HCT116 (cell line): ENCODE data around the gene KDELR1. TPM values are rescaled to one million over a fixed set of nuclear protein-coding genes. Genes with fewer than 3 reads are reported as not detected.
A peak's percentile ranks its signal among the peaks of the same experiment; 100 is the strongest.

Experiments used
- ATAC-seq: fragments of 200-7000 bp; cut with Tn5 transposase; 2 replicates; pipeline ENCODE4 v1.9.1; 2020; ENCODE audit warnings: mild to moderate bottlenecking, moderate library complexity
- BruUV-seq: library from RNA; stranded (reverse); fragments of 400-500 nt; replicated peaks from 2 replicates; lab custom pipeline; 2021; lab: Mats Ljungman, UMichigan
- CTCF ChIA-PET: fragments of 300-600 bp; sonication (Branson Sonifier 250); formaldehyde crosslinking; loops from one replicate; lab custom pipeline; 2021; ENCODE audit warnings: antibody characterized with exemption; lab: Charles Lee
- POLR2A ChIA-PET: fragments of 300-600, 350-600 bp; sonication (Branson Sonifier 250); formaldehyde crosslinking; loops from one replicate; lab custom pipeline; 2021; ENCODE audit warnings: antibody characterized with exemption; lab: Charles Lee
- RAD21 ChIA-PET, 2 experiments: fragments of 300-600 bp; sonication (Branson Sonifier 250); formaldehyde crosslinking; loops; one replicate each; lab custom pipeline; 2023; ENCODE audit warnings: low total read pairs in 2 of 2; ENCODE audit not compliant: uncharacterized antibody in 2 of 2, unreplicated experiment in 2 of 2, low non-redundant PET in 1 of 2; lab: Charles Lee
- DNase-seq: peaks from one replicate; pipeline ENCODE4 v3.0.0-alpha.2; 2010; ENCODE audit warnings: low read depth, low spot score
- H2AFZ ChIP-seq: fragments of 200-600 bp; shearing (Covaris generic), sonication (generic); 2 replicates; pipeline ENCODE4 v1.6.1; 2017; ENCODE audit warnings: low read depth, mixed run types, mixed read lengths, antibody characterized with exemption, low read length; ENCODE audit not compliant: poor library complexity, severe bottlenecking
- H3K27ac ChIP-seq: 2 replicates; pipeline ENCODE4 v1.5.1; 2012; ENCODE audit warnings: low read depth, low read length
- H3K27me3 ChIP-seq: fragments of 200-600 bp; sonication (generic); 2 replicates; pipeline ENCODE4 v1.6.1; 2016; ENCODE audit warnings: mixed run types, low read length, mixed read lengths; ENCODE audit not compliant: insufficient read depth
- H3K36me3 ChIP-seq, 2 experiments: fragments of 200-500 bp in 1 of 2; fragments of 200-600 bp in 1 of 2; sonication (Bioruptor generic) in 1 of 2; sonication (generic) in 1 of 2; 2 replicates each; pipeline versions ENCODE4 v1.5.1 to v1.6.1; 2014 to 2016; ENCODE audit warnings: low read length in 2 of 2, inconsistent platforms in 1 of 2, mixed read lengths in 1 of 2, mixed run types in 1 of 2; ENCODE audit not compliant: insufficient read depth in 2 of 2, control insufficient read depth in 1 of 2
- H3K4me1 ChIP-seq, 2 experiments: fragments of 200-600 bp in 1 of 2; sonication (generic) in 1 of 2; 2 replicates each; pipeline versions ENCODE4 v1.5.1 to v1.6.1; 2012 to 2017; ENCODE audit warnings: low read length in 2 of 2, inconsistent platforms in 1 of 2, mild to moderate bottlenecking in 1 of 2, mixed read lengths in 1 of 2, mixed run types in 1 of 2, moderate library complexity in 1 of 2; ENCODE audit not compliant: insufficient read depth in 2 of 2, control insufficient read depth in 1 of 2
- H3K4me2 ChIP-seq: fragments of 200-600 bp; sonication (generic); 2 replicates; pipeline ENCODE4 v1.6.1; 2017; ENCODE audit warnings: mixed run types, low read length, mixed read lengths
- H3K4me3 ChIP-seq, 2 experiments: fragments of 200-600 bp in 1 of 2; sonication (generic) in 1 of 2; replicated peaks in 1 of 2; 2 replicates each; pipeline ENCODE4 v1.5.1; 2011 to 2016; ENCODE audit warnings: low read length in 2 of 2, control low read depth in 1 of 2, low read depth in 1 of 2, mild to moderate bottlenecking in 1 of 2, mixed read lengths in 1 of 2, mixed run types in 1 of 2
- H3K79me2 ChIP-seq: fragments of 200-600 bp; sonication (generic); 2 replicates; pipeline ENCODE4 v1.6.1; 2017; ENCODE audit warnings: mild to moderate bottlenecking, mixed run types, low read length, moderate library complexity, mixed read lengths; ENCODE audit not compliant: insufficient read depth
- H3K9ac ChIP-seq: fragments of 200-600 bp; sonication (generic); 2 replicates; pipeline ENCODE4 v1.6.1; 2016; ENCODE audit warnings: low read length, mixed read lengths
- H3K9me2 ChIP-seq: fragments of 200-600 bp; sonication (generic), shearing (Covaris generic); 2 replicates; pipeline ENCODE4 v1.6.1; 2017; ENCODE audit warnings: mixed run types, mild to moderate bottlenecking, moderate library complexity; ENCODE audit not compliant: insufficient read depth
- H3K9me3 ChIP-seq, 2 experiments: fragments of 200-500 bp in 1 of 2; fragments of 200-600 bp in 1 of 2; sonication (Bioruptor generic) in 1 of 2; sonication (generic) in 1 of 2; 2 replicates each; pipeline ENCODE4 v1.6.1; 2014 to 2017; ENCODE audit warnings: low read length in 2 of 2, mixed read lengths in 2 of 2, inconsistent platforms in 1 of 2, low read depth in 1 of 2, mild to moderate bottlenecking in 1 of 2, mixed run types in 1 of 2, moderate library complexity in 1 of 2; ENCODE audit not compliant: control insufficient read depth in 1 of 2, insufficient read depth in 1 of 2
- H4K20me1 ChIP-seq: fragments of 200-600 bp; sonication (generic), shearing (Covaris generic); 2 replicates; pipeline ENCODE4 v1.6.1; 2017; ENCODE audit warnings: mixed run types, mild to moderate bottlenecking, moderate library complexity; ENCODE audit not compliant: insufficient read depth
- ATF3 ChIP-seq: IDR thresholded peaks from 2 replicates; pipeline ENCODE4 v1.6.1; 2012
- CEBPB ChIP-seq: IDR thresholded peaks from 2 replicates; pipeline ENCODE4 v1.6.1; 2012; ENCODE audit warnings: low read depth
- ELF1 ChIP-seq: IDR thresholded peaks from 2 replicates; pipeline ENCODE4 v1.6.1; 2012; ENCODE audit warnings: low read depth, borderline replicate concordance
- EZH2 ChIP-seq: fragments of 200-600 bp; sonication (generic); IDR thresholded peaks from 2 replicates; pipeline ENCODE4 v1.6.1; 2017; ENCODE audit warnings: antibody characterized with exemption, mixed run types
- EZH2phosphoT487 ChIP-seq: fragments of 200-600 bp; IDR thresholded peaks from 2 replicates; pipeline ENCODE4 v1.6.1; 2018; ENCODE audit warnings: antibody characterized with exemption, borderline replicate concordance
- FOSL1 ChIP-seq: IDR thresholded peaks from 2 replicates; pipeline ENCODE4 v1.6.1; 2012; ENCODE audit warnings: low read depth
- MAX ChIP-seq: IDR thresholded peaks from 2 replicates; pipeline ENCODE4 v1.6.1; 2012
- RAD21 ChIP-seq: IDR thresholded peaks from 2 replicates; pipeline ENCODE4 v1.6.1; 2012; ENCODE audit warnings: low read depth, mild to moderate bottlenecking
- SP1 ChIP-seq: IDR thresholded peaks from 2 replicates; pipeline ENCODE4 v1.6.1; 2012; ENCODE audit warnings: low read depth
- TCF7L2 ChIP-seq: IDR thresholded peaks from 2 replicates; pipeline ENCODE4 v1.7.0; 2011; ENCODE audit warnings: borderline replicate concordance, inconsistent platforms; ENCODE audit not compliant: insufficient read depth, insufficient read length; ENCODE audit errors: extremely low read depth
- ZBTB33 ChIP-seq: IDR thresholded peaks from 2 replicates; pipeline ENCODE4 v1.6.1; 2011; ENCODE audit warnings: mild to moderate bottlenecking, low read length, moderate library complexity; ENCODE audit not compliant: insufficient replicate concordance; ENCODE audit errors: extremely low read depth
- ZFX ChIP-seq: fragments of 450-650 bp; IDR thresholded peaks from 2 replicates; pipeline ENCODE4 v1.6.1; 2017
- ZNF274 ChIP-seq: fragments of 200-500 bp; sonication (Bioruptor generic); IDR thresholded peaks from 2 replicates; pipeline ENCODE4 v1.6.1; 2014; ENCODE audit warnings: mild to moderate bottlenecking, low read depth, low read length, inconsistent platforms
- intact Hi-C: fragments of 100-400 bp; cut with micrococcal nuclease; formaldehyde crosslinking; loops from 2 replicates; pipeline ENCODE4 v1.10.0; 2022
- total RNA-seq: library from RNA; stranded (reverse); gene quantifications from one replicate; pipeline ENCODE4 v1.2.1, GENCODE V29; 2021; ENCODE audit not compliant: unreplicated experiment

The KDELR1 gene
- total RNA-seq, 1 experiment from 2014 or later, result 212 TPM

GRCh38 chr19:48365602-48366001 is 25.7 kb downstream of the KDELR1 start:
- H3K9me2 ChIP-seq, result no peaks in the 10 kb centered on the region
- no peak overlapping the region for H3K4me3 ChIP-seq
- no peaks in the 10 kb centered on the region for H3K27me3 ChIP-seq
- no peaks in the 10 kb centered on the region for H3K9me3 ChIP-seq
- CTCF ChIA-PET, result no interaction called here
- RAD21 ChIA-PET, result no interaction called here
- H3K9ac ChIP-seq, result no peak overlapping the region
- no peak overlapping the region for H3K27ac ChIP-seq
- H3K4me2 ChIP-seq, result no peak overlapping the region
- H2AFZ ChIP-seq, result no peak overlapping the region
- BruUV-seq, result no TSS peak
- H3K4me1 ChIP-seq, result peaks cover 5 to 24% of the 10 kb centered on the region in 2 experiments
- POLR2A ChIA-PET, result no interaction called here
- DNase-seq (no peak), ATAC-seq (no peak)
- TF ChIP-seq FOSL1, result no peak
- H3K79me2 ChIP-seq, result no peaks in the 10 kb centered on the region
- H3K36me3 ChIP-seq, result no peaks in the 10 kb centered on the region
- no peaks in the 10 kb centered on the region for H4K20me1 ChIP-seq
- intact Hi-C loops, result no loop called here

GRCh38 chr19:48364598-48365348 is 26.6 kb downstream of the KDELR1 start:
- Histone ChIP-seq H3K27ac (peak overlapping the region; percentile 86), H3K4me3 (peak overlapping the region in 1 of 2 experiments; percentile 24; a peak in 3 of 4 replicates), H3K9me3 (no peaks in the 10 kb centered on the region), H4K20me1 (no peaks in the 10 kb centered on the region), H3K79me2 (no peaks in the 10 kb centered on the region), H3K4me1 (peaks cover 5 to 24% of the 10 kb centered on the region in 2 experiments), H3K4me2 (peak overlapping the region; percentile 92), H3K27me3 (no peaks in the 10 kb centered on the region), H3K9ac (peak overlapping the region; percentile 51), H2AFZ (peak overlapping the region; percentile 84), H3K36me3 (no peaks in the 10 kb centered on the region), H3K9me2 (no peaks in the 10 kb centered on the region)
- ChIA-PET RAD21 (interaction anchor here in 1 of 2 experiments (0.8 kb wide), 1 partner anchor 27 kb away, joined by 4 read pairs; the partner anchor contains the start of gene KDELR1), CTCF (interaction anchor here (0.7 to 2.5 kb wide), 8 partner anchors 8 to 224 kb away, joined by 3 to 24 read pairs (median 5); partner anchors contain the start of gene KDELR1), POLR2A (interaction anchor here (1.2 to 2.4 kb wide), 4 partner anchors 10 to 34 kb away, joined by 3 to 30 read pairs (median 6); partner anchors contain the start of gene KDELR1)
- no peak for ATAC-seq
- DNase-seq, result no peak
- intact Hi-C loops, result loop anchor here (5.0 kb wide), 1 partner anchor 33 kb away; no protein-coding TSS in a partner anchor
- BruUV-seq, result TSS peak; percentile 97
- TF ChIP-seq RAD21 (no peak), FOSL1 (no peak), CEBPB (no peak), EZH2phosphoT487 (no peak), ZFX (no peak), ZNF274 (no peak), ZBTB33 (no peak), SP1 (no peak), MAX (no peak), ATF3 (no peak), EZH2 (no peak), ELF1 (no peak), TCF7L2 (no peak)
